Thoracic aorta (tissue), 2 donors: ENCODE measurements around the gene SPRR2D. TPM values are rescaled to one million over a fixed set of nuclear protein-coding genes. Genes with fewer than 3 reads are reported as not detected.

Experiments used
- ATAC-seq: fragments of 150-250 bp; one replicate; pipeline ENCODE4 v1.8.0; 2017; ENCODE audit warnings: low read depth; ENCODE audit not compliant: insufficient number of reproducible peaks, low FRiP score
- DNase-seq: peaks from one replicate; pipeline ENCODE4 v3.0.0-alpha.2; 2020; ENCODE audit warnings: low spot score
- H3K27ac ChIP-seq, 2 donors: fragments of 200-600 bp; sonication (generic); 1 replicate in 1 of 2; 2 replicates in 1 of 2; pipeline ENCODE4 v1.5.1; 2016; ENCODE audit warnings: mild to moderate bottlenecking in 2 of 2, moderate library complexity in 2 of 2
- H3K27me3 ChIP-seq: fragments of 200-600 bp; sonication (generic); replicated peaks from 2 replicates; pipeline ENCODE4 v1.6.0; 2016; ENCODE audit warnings: mild to moderate bottlenecking; ENCODE audit not compliant: insufficient read depth
- H3K36me3 ChIP-seq: fragments of 200-600 bp; sonication (generic); one replicate; pipeline ENCODE4 v1.5.1; 2016
- H3K4me1 ChIP-seq, 2 donors: fragments of 200-600 bp; sonication (generic); 1 replicate in 1 of 2; 2 replicates in 1 of 2; pipeline versions ENCODE4 v1.5.1 to v1.6.0; 2016; ENCODE audit warnings: low read depth in 2 of 2, mild to moderate bottlenecking in 1 of 2; ENCODE audit not compliant: control insufficient read depth in 1 of 2
- H3K4me3 ChIP-seq: fragments of 200-600 bp; sonication (generic); 2 replicates; pipeline ENCODE4 v1.5.1; 2016; ENCODE audit warnings: mild to moderate bottlenecking
- H3K9me3 ChIP-seq: fragments of 200-600 bp; sonication (generic); 2 replicates; pipeline ENCODE4 v1.5.1; 2016
- CTCF ChIP-seq: fragments of 200-600 bp; sonication (generic); IDR thresholded peaks from one replicate; pipeline ENCODE4 v1.5.1; 2019; ENCODE audit warnings: antibody characterized with exemption
- total RNA-seq, 2 donors: library from RNA; depleted of rRNA; stranded (reverse); fragments of >200 nt; gene quantifications; one replicate each; pipeline versions ENCODE4 v1.1.0 to v1.2.3, GENCODE V29; 2016

SPRR2D gene
- total RNA-seq, 2 donors from 2014 or later = not detected

- H3K4me3 ChIP-seq = no peak overlapping the region
- H3K27ac ChIP-seq = no peak overlapping the region
- H3K27me3 ChIP-seq = no peaks in the 10 kb centered on the region
- no peaks in the 10 kb centered on the region for H3K36me3 ChIP-seq
- no peak for TF ChIP-seq CTCF
- DNase-seq = no peak
- ATAC-seq = no peak
- no peaks in the 10 kb centered on the region for H3K9me3 ChIP-seq
- no peaks in the 10 kb centered on the region for H3K4me1 ChIP-seq
Observed at GRCh38 chr1:153049211-153049610, 8.3 kb upstream of the SPRR2D start.

- Histone ChIP-seq H3K27ac (no peak overlapping the region), H3K9me3 (no peaks in the 10 kb centered on the region), H3K4me1 (no peaks in the 10 kb centered on the region), H3K27me3 (no peaks in the 10 kb centered on the region), H3K4me3 (no peak overlapping the region), H3K36me3 (no peaks in the 10 kb centered on the region)
- ATAC-seq (no peak), DNase-seq (no peak)
- TF ChIP-seq CTCF = no peak
Observed at GRCh38 chr1:153035211-153035610, 5.7 kb downstream of the SPRR2D start.

GRCh38 chr1:153032677-153033308 lies 8.1 kb downstream of the SPRR2D start:
- TF ChIP-seq CTCF = no peak
- ATAC-seq (no peak), DNase-seq (no peak)
- Histone ChIP-seq H3K27ac (no peak overlapping the region), H3K27me3 (no peaks in the 10 kb centered on the region), H3K4me3 (no peak overlapping the region), H3K4me1 (no peaks in the 10 kb centered on the region), H3K36me3 (no peaks in the 10 kb centered on the region), H3K9me3 (no peaks in the 10 kb centered on the region)

GRCh38 chr1:153032073-153032472 lies 8.8 kb downstream of the SPRR2D start:
- Histone ChIP-seq H3K4me1 (no peaks in the 10 kb centered on the region), H3K36me3 (no peaks in the 10 kb centered on the region), H3K27me3 (no peaks in the 10 kb centered on the region), H3K4me3 (no peak overlapping the region), H3K27ac (no peak overlapping the region), H3K9me3 (no peaks in the 10 kb centered on the region)
- DNase-seq = no peak
- no peak for ATAC-seq
- TF ChIP-seq CTCF = no peak

GRCh38 chr1:153030895-153031294 lies 10.0 kb downstream of the SPRR2D start, which contains the start of gene SPRR1B:
SPRR1B (plus strand) TSS chr1:153031203; CDS start chr1:153032346, 1,143 bp downstream.
- Histone ChIP-seq H3K4me1 (no peaks in the 10 kb centered on the region), H3K4me3 (no peak within 1 kb of the TSS), H3K27me3 (no peaks in the 10 kb centered on the region), H3K9me3 (no peaks in the 10 kb centered on the region), H3K36me3 (no peaks in the 10 kb centered on the region), H3K27ac (no peak within 1 kb of the TSS)
- TF ChIP-seq CTCF = no peak
- no peak for DNase-seq
- no peak for ATAC-seq
